K562 (cell line): ENCODE measurements around the gene KCTD16.

ENCODE experiments used
- ETV6 ChIP-seq, 3 experiments: fragments of 150-350 bp in 1 of 3; sonication (generic) in 1 of 3; formaldehyde crosslinking in 1 of 3; IDR thresholded peaks; 2 replicates each; pipeline versions ENCODE4 v1.6.1 to v1.8.0; 2014 to 2022; ENCODE audit warnings: borderline replicate concordance in 2 of 3, low read depth in 2 of 3, antibody characterized with exemption in 1 of 3, low read length in 1 of 3, mild to moderate bottlenecking in 1 of 3, missing genetic modification reagents in 1 of 3
- EZH2 ChIP-seq: IDR thresholded peaks from 2 replicates; pipeline ENCODE4 v1.6.1; 2012; ENCODE audit warnings: low read depth, mild to moderate bottlenecking, inconsistent platforms, low read length, borderline replicate concordance
- FOS ChIP-seq: IDR thresholded peaks from 3 replicates; pipeline ENCODE4 v1.6.1; 2011; ENCODE audit not compliant: insufficient read length; ENCODE audit errors: extremely low read depth
- MAFK ChIP-seq: IDR thresholded peaks from 2 replicates; pipeline ENCODE4 v1.6.1; 2011; ENCODE audit warnings: low read length, improper control_type of control experiment
- MYNN ChIP-seq, 2 experiments: sonication (generic); formaldehyde crosslinking in 1 of 2; IDR thresholded peaks; 2 replicates each; pipeline versions ENCODE4 v1.5.0 to v1.6.1; 2016 to 2020; ENCODE audit warnings: antibody characterized with exemption in 1 of 2, missing genetic modification reagents in 1 of 2
- NCOR1 ChIP-seq: fragments of 450-650 bp; IDR thresholded peaks from 2 replicates; pipeline ENCODE4 v1.6.1; 2016; ENCODE audit warnings: mild to moderate bottlenecking, moderate library complexity
- POLR2A ChIP-seq: fragments of 450-650 bp; conservative IDR thresholded peaks from 2 replicates; pipeline ENCODE4 v1.6.1; 2016
- SP1 ChIP-seq: sonication (generic); formaldehyde crosslinking; IDR thresholded peaks from 2 replicates; pipeline ENCODE4 v1.8.1; 2022; ENCODE audit warnings: mild to moderate bottlenecking, missing genetic modification reagents
- ZBTB34 ChIP-seq: fragments of 250-450 bp; sonication (Bioruptor Pico); IDR thresholded peaks from 2 replicates; pipeline ENCODE4 v1.8.0; 2021; ENCODE audit warnings: mild to moderate bottlenecking, moderate library complexity
- ZNF140 ChIP-seq: fragments of 250-450 bp; sonication (Bioruptor Pico); IDR thresholded peaks from 2 replicates; pipeline ENCODE4 v1.8.0; 2021; ENCODE audit warnings: moderate library complexity, mild to moderate bottlenecking, inconsistent platforms
- ZNF217 ChIP-seq: sonication (generic); formaldehyde crosslinking; IDR thresholded peaks from 2 replicates; pipeline ENCODE4 v1.8.0; 2022; ENCODE audit warnings: mild to moderate bottlenecking, missing genetic modification reagents

GRCh38 chr5:144276034-144276822 lies 105.6 kb downstream of the KCTD16 start:
- no peak for TF ChIP-seq ETV6 (IDR thresholded peaks at IDR 0.05; ENCODE audit: borderline replicate concordance in 1 of 2, low read depth in 2 of 2, low read length in 1 of 2)
- TF ChIP-seq ETV6 (CRISPR knock-in tag; IDR thresholded peaks at IDR 0.05; ENCODE audit: borderline replicate concordance) = no peak
- no peak for TF ChIP-seq ZNF140
- no peak for TF ChIP-seq EZH2
- no peak for TF ChIP-seq ZBTB34 (CRISPR knock-in tag)
- TF ChIP-seq ZNF217 (CRISPR knock-in tag) = no peak
- TF ChIP-seq NCOR1 = no peak
- TF ChIP-seq SP1 (CRISPR knock-in tag) = no peak
- TF ChIP-seq POLR2A = no peak
- no peak for TF ChIP-seq MYNN (IDR thresholded peaks at IDR 0.05)
- TF ChIP-seq MYNN (CRISPR knock-in tag; IDR thresholded peaks at IDR 0.05) = no peak
- no peak for TF ChIP-seq FOS
- no peak for TF ChIP-seq MAFK
